C4-2B (cell line): Measurements from ENCODE around the gene GNS.

Source experiments
- ZFX ChIP-seq: fragments of 450-650 bp; IDR thresholded peaks from 2 replicates; pipeline ENCODE4 v1.6.1; 2017
- TF ChIP-seq, protein P1 (sequence below): fragments of 450-650 bp; conservative IDR thresholded peaks from 2 replicates; pipeline ENCODE4 v1.5.1; 2017; ENCODE audit warnings: mild to moderate bottlenecking

DNA sequence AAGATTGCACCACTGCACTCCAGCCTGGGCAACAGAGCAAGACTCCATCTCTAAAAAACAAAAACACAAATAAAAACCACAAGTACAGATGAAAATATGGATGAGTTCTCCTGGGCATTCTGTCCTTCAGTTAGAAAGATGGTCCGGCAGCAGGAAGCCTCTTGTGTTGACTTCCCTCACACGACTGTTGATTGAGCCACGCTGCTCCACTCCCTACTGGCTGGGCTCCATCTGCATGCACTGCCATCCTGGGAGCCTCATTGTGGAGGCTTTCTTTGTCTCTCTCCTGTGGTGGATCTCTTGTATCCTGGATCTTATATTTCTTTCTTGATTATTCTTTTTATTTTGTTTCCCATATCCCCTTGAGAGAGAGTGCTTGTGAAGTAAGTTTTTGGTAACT is 34.4 kb upstream of the GNS start:
- TF ChIP-seq, protein P1, sequence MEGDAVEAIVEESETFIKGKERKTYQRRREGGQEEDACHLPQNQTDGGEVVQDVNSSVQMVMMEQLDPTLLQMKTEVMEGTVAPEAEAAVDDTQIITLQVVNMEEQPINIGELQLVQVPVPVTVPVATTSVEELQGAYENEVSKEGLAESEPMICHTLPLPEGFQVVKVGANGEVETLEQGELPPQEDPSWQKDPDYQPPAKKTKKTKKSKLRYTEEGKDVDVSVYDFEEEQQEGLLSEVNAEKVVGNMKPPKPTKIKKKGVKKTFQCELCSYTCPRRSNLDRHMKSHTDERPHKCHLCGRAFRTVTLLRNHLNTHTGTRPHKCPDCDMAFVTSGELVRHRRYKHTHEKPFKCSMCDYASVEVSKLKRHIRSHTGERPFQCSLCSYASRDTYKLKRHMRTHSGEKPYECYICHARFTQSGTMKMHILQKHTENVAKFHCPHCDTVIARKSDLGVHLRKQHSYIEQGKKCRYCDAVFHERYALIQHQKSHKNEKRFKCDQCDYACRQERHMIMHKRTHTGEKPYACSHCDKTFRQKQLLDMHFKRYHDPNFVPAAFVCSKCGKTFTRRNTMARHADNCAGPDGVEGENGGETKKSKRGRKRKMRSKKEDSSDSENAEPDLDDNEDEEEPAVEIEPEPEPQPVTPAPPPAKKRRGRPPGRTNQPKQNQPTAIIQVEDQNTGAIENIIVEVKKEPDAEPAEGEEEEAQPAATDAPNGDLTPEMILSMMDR, result no peak
- TF ChIP-seq ZFX, result no peak
